HG02798 (cell line): Measurements from ENCODE around the gene DOK6.
"Not testable (repeated sequence)": the region's sequence is repeated elsewhere in the genome, so short reads cannot be mapped to it uniquely, and the experiment has no call there.

Experiments
- ATAC-seq: cut with Tn5 transposase; IDR thresholded peaks from one replicate; pipeline ENCODE4 v1.9.1; 2021; ENCODE audit warnings: mild to moderate bottlenecking; ENCODE audit not compliant: unreplicated experiment, poor library complexity

The DOK6 gene

DNA sequence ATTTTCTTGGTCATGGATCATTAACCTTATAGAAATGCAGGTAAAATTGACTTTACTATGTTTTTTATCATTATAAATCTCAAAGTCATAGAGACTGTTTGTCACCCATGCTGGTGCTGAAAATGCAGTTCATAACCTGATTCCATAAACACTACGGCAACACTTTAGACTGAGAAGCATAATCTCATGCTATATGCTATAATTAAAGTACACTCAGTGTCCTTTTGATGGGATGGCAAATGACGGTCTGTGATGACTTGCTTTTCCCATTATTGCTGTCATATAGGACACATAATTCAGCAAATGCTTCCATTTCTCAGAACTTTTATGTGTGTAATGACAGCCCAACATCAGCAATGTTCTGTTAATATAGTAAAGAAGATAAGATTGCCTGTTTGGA, 384.1 kb downstream of the DOK6 start:
- no peak for ATAC-seq

DNA sequence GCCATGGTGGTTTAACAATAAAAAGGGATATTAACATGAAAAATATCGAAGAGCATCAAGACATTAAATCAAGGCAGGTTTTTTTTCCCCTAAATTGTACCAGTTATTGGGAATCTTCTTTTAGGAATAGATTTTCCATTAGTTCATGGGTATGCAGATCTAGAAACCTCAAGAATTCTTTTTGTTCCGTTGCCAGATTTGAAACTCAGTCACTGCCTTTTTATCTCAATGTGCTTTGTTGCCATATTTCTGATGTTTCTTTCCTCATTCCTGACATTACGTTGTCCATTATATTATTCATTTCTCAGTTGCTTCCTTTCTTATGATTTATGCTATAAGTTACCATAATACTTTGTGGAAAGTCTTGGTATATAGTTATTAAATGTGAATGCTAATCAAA, 384.8 kb downstream of the DOK6 start:
- ATAC-seq = no peak

DNA sequence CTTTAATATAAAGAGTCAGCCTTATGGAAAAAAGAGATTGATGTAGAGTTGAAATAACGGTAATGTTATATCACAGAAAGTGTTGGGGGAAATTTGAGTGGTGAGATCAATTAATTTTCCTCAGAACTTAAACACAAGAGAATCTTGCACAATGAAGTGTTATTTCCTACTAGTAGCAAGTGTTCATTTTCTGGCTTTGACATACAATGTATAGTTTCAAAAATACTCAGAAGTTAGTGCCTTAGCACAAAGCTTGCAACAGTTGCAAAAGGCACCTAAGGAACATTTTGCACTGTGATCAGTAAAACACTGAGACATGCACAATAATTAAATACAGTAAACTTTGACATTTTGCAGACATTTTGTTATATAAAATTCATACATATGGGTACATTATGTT, 385.7 kb downstream of the DOK6 start:
- ATAC-seq = no peak

DNA sequence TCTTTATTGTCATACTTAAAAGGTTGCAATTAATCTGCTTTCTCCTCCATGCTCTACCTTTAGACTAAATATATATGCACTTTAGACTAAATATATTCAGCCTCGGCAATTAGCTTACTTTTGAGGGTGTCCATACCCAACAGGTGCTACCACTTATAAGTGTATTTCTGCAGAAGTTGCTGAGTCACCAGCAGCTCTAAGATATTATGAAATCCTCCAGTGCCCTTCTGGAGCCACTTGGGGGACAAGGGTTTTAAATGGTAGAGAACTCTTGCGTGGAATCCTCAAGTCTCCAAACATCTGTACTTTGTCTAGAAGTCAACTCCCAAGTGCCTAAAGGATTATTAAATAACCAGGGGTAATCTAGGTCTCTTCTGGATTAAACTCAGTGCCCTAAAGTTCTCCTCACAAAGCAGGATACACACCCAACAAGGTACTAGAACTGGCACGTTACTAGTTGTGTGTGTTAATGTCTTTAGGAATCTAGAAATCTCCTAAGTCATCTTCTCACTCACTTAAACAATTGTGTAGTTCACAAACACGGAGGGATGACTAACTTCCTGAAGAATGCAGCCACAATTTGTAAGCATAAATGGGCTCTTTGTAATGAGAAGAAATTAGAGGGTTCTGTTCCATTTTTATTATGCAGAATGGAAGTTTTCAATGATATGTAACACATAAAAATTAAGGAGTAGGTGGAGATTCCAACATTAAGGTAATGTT, 387.3 kb downstream of the DOK6 start:
- no peak for ATAC-seq

DNA sequence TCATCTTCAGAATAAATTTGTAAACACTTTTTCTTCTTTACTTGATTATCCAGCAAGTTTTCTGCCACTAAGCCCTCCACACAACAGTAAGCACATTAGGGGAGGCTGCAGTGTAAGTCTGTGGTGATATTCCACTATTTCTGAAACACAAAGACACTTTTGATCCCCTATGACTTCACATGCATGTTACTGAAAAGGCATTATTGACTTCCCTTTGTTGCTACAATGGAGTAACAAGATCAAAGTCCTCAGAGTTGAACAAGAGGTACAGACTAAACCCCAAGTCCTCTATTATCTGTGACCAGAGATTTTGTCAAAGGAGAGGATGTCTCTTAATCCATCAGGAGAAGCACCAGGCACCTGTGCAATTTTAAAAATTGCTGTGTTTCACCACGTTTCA, 389.1 kb downstream of the DOK6 start:
- no peak for ATAC-seq

DNA sequence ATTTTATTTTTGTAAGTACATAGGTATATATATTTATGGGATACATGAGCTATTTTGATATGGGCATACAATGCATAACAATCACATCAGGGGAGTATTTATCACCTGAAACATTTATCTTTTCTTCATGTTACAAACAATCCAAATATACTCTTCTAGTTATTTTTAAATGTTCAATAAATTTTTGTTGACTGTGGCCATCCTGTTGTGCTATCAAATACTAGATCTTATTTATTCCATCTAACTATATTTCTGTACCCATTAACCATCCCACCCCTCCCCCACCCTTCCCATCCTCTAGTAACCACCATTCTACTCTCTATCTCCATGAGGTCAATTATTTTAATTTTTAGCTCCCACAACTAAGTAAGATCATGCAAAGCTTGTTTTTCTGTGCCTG, 390.0 kb downstream of the DOK6 start:
- no peak for ATAC-seq

DNA sequence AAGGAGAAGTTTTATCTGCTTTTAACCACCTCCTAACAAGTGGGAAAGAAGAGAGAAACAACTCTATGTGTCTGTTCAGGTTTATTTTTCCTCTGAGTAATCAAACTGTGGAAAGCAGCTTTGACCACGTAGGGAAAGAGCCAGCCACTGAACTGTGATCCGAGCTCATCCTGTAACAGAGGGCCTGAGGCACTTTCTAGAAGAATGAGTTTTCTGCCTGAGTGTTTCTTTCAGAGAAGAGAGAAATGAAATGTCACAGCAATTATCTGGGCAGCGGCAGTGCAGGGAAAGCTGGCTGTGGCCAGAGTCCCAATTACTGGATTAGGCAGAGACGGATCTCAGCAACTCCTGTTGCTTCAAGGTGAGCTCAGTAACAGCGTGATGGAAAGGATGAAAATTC, 395.1 kb downstream of the DOK6 start:
- no peak for ATAC-seq

DNA sequence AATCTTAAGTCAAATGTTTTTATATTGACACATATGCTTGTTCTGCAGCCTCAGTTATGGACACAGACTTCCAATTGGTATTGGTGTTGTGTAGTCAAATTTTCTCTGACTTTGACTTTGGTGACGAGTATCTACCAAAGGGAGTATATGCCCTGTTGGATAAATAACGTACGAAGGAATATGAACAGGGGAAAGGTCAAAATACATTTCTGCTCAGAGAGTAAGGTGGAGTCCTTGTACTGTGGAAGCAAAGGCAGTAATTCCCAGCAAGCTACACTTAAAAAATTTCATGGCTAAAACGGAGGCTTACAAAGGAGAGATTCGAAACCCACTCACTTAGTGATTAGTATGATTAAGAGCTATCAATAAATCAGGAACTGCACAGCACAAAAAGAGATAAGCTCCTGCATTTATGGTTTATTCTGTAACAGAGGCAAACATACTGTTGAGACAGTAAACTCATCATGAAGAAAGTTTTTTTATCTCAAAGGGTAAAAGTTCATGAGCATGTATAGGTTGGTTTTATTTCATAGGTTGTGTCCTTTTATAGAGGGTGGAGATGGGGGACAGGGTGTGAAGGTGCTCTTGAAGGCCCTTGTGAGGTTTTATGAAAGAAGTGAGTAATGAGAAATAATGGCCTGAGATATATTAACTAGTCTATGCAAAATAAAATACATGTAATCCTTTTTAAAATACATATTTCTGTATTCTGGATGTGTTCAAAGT, 404.3 kb downstream of the DOK6 start:
- ATAC-seq = no peak

DNA sequence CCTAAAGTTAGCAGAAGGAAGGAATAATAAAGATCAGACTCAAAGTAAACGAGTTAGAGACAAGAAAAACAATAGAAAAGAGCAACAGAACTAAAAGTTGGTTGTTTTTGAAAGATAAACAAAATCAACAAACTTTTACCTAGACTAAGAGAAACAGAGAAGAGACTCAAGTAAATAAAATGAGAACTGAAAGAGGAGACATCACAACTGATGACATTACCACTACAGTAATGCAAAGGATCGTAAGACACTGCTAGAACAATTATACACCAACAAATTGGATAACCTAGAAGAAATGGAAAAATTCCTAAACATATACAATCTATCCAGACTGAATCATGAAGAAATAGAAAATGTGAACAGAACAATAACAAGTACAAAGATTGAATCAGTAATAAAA, 407.7 kb downstream of the DOK6 start:
- no peak for ATAC-seq

DNA sequence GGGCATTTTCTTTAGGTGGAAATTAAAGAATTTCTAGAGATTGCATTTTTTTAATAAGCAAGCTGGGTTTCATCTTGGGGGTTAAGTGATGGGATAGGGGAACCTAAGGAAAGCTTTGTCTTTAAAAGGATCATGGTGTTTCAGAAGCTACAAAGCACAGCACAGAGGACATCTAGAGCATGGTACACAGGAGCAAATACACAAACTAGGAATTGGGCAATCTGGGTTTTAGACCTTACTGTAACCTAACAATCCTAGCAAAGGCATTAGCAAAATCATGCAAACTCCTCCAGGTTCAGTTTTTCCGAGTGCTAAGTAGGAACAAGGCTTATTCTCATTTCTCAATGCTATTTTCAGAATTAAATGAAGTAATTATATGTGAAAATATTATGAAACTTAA, 412.9 kb downstream of the DOK6 start:
- no peak for ATAC-seq

DNA sequence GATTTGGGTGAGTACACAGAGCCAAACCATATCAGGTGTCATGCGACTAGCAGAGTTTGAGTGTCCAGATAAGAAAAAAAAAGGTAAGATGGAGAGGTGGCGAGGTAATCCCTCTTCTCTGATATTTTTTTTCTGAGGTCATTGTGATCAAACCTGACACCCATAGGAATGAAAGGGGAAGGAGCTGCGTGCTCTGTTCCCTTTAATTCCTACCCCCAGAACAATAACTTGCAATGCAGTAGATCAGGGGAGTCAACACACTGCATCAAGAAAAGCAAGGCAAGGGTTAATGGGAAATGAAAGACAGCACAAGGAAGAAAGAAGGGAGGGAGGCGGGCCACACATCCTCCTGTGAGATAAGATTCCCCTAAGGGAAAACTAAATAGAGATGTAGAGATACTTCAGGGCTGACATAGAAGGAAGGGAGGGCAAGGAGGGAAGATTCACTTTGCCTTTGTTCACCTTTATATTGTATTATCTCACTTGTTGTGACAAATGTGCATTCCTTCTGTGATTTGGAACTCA, 414.2 kb downstream of the DOK6 start:
- no peak for ATAC-seq

DNA sequence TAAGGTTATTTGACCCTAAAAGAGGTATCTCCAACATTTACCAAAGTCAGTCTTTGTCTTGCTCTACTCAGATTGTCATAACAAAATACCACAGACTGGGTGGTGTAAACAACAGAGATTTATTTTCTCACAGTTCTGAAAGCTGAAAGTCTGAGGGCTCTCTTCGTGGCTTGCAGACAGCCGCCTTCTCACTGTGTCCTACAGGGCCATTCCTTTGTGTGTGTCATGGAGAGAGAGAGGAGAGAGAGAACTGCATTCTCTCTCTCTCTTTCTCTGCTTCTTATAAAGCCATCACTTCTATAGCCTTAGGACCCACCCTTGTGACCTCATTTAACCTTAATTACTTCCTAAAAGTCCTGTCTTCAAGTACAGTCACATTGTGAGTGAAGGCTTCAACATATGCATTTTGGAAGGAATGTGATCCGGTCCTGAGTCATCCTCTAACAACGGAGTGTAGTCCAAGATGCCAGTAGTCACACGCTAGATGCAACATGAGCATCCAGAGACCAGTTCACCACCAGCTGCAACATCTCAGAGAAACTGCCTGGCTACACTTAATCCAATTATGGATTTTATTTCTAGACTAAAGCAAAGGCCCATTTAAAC, 416.8 kb downstream of the DOK6 start:
- ATAC-seq = no peak

DNA sequence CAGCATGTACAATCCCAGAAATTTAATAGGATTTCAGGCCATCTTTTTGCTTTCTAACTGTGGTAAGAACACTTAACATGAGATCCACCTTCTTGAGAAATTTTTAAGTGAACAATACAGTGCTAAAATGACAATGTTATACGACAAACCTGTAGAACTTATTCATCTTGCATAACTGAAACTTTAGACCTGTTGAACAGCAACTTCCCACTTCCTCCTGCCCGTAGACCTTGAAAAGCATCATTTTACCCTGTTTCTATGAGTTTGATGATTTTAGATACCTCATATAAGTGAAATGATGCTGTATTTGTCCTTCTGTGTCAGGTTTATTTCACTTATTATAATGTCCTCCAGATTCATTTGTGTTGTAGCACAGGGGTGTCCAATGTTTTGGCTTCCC, 418.8 kb downstream of the DOK6 start:
- no peak for ATAC-seq

DNA sequence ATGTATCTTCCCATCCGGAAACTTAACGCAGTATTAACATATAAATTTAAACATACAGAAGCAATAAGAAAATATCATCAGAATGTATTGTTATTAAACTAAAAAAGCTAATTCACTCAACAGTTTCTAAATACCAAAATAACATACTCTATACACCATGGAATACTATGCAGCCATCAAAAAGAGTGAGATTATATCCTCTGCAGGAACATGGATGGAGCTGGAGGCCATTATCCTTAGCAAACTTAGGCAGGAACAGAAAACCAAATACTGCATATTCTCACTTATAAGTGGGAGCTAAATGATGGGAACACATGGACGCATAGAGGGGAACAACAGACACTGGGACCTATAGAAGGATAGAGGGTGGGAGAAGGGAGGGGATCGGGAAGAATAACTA, 419.9 kb downstream of the DOK6 start:
- ATAC-seq = no peak

DNA sequence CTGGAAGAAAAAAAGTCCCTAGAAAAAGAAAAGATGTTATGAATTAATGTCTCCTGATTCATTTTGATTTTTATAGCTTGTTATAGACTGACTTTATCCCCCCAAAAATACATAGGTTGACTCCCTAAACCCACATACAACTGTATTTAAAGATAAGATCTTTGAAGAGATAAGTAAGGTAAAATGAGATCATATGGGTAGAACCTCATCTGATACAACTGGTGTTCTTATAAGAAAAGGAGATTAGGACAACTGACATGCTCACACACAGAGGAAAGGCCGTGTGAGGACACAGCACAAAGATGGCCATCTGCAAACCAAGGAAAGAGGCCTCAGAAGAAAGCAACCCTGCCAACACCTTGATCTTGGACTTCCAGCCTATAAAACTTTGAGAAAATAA, 429.5 kb downstream of the DOK6 start:
- no peak for ATAC-seq

DNA sequence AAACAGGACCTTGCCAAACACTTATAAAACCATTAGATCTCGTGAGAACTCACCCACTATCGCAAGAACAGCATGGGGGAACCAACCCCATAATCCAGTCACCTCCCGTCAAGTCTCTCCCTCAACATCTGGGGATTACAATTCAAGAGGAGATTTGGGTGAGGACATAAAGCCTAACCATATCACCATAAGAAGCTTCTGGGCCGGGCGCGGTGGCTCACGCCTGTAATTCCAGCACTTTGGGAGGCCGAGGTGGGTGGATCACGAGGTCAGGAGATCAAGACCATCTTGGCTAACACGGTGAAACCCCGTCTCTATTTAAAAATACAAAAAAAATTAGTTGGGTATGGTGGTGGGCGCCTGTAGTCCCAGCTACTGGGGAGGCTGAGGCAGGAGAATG, 434.3 kb downstream of the DOK6 start:
- ATAC-seq = not testable (repeated sequence)

DNA sequence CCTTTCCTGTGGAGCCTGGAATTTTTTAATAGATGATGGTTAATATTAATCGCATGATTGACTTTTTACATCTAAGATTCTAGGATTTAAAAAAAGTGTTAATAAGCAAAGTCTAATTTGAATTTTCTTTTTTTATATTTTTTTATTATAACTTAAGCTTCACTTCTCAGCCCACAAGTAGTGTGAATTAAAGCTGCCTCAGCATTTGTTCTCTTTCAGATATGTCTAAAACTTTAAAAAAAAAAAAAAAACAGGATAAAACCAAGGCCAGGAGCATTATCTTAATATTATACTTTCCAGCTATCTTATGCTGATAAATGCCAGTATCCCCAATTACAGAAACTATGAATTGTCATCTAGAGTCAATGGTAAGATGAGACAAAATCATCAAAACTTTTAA, 437.3 kb downstream of the DOK6 start:
- no peak for ATAC-seq

DNA sequence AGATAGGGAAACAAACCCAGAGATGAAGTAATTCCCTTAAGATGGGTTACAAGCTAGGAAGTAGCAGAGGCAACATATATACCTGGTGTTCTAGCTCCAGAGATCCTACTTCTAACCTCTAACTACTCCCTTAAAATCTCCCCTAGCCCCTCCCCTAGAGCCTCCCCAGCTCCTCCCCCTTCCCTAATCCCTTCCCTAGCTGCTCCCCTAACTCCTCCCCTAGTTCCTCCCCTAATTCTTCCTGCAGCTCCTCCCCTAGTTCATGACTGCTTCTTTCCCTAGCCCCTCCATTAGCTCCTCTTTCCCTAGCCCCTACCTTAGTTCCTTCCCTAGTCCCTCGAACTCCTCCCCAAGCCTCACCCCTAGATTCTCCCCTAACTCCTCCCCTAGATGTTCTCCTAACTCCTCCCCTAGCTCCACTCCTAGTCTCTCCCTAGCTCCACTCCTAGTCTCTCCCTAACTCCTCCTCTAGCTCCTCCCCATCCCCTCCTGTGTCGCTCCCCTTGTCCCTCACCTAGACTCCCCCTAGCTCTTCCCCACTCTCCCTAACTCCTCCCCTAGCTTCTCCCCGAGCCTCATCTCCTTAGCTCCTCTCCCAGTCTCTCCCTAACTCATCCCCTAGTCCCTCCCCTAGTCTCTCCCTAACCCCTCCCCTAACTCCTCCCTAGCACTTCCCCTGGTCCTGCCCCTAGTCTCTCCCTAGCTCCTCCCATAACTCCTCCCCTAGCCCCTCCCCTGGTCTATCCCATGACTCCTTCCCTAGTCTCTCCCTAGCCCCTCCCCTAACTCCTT, 438.1 kb downstream of the DOK6 start:
- ATAC-seq = peak; percentile 67

DNA sequence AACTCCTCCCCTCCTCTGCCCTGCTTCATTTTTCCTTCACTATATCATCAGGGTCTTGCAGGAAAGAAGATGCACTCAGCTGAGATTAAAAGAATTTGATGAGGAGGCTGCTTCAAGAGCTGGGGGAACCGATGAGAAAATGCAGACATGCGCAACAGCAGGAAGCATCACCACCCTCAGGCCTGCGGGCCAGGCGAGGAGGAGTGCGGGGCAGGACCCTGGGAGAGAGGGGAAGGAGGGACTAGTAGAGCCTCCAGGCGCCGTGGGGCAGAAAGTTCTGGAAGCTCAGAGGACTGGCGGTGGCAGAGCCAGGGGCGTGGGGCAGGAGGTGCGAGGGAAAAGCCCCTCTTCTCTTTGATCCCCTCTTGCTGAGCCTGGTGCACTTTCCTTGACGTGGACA, 438.8 kb downstream of the DOK6 start:
- ATAC-seq = no peak

DNA sequence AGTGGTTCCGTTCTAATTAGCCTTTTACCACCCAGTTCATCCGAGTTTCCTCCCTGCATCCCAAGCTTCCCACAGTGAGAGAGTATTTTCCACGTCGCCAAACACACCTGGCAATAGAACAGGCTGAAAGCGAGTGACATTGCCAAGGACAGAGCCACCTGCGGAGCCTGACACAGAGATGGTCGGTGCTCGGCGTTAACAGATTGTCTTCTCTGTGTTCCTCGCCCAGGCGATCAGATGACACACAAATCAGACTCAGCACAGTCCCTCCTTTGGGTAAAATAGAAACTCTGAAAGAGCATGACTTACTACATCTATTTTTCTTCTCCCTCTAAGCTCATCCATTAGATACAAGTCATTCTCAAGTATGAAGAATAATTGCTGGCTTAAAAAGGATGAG, 439.3 kb downstream of the DOK6 start:
- no peak for ATAC-seq

DNA sequence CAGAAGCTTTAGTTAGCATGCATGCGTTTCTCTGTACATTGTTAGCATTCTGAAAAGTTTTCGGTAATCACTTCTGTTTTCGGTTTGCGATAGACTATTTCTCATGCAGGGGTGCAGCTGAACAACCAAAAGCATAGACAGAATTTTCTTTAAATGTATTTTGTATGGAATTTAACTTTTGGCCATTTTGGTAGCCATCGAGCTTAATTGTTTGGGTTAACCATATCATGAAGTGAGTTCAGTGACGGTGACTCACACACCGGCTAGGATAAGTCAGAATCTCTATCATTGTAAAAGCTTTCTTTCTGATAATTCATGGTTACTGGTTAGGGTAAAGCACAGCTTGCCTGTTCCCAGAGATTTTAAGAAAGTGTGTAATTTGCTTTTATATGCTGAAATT, 439.8 kb downstream of the DOK6 start:
- ATAC-seq = no peak
